HEK293T (cell line): ENCODE data around the gene DOCK1.

Experiments used
- CTCF ChIA-PET: fragments of 350-600 bp; formaldehyde crosslinking; extraction: SDS; loops from one replicate; lab custom pipeline; 2021; ENCODE audit warnings: antibody characterized with exemption, inconsistent platforms; lab: Yijun Ruan, JAX
- POLR2A ChIA-PET: fragments of 350-600 bp; formaldehyde crosslinking; extraction: SDS; loops from one replicate; lab custom pipeline; 2020; ENCODE audit warnings: antibody characterized with exemption, inconsistent platforms; lab: Yijun Ruan, JAX
- DNase-seq: peaks from one replicate; pipeline ENCODE4 v3.0.0; 2012; ENCODE audit warnings: mixed read lengths; ENCODE audit errors: extremely low spot score
- ARNT ChIP-seq: fragments of 450-650 bp; IDR thresholded peaks from 2 replicates; pipeline ENCODE4 v1.6.1; 2017; ENCODE audit warnings: mild to moderate bottlenecking
- BHLHE40 ChIP-seq: fragments of 450-650 bp; IDR thresholded peaks from 2 replicates; pipeline ENCODE4 v1.6.1; 2016; ENCODE audit warnings: mild to moderate bottlenecking, moderate library complexity, borderline replicate concordance
- CTBP1 ChIP-seq: fragments of 450-650 bp; IDR thresholded peaks from 2 replicates; pipeline ENCODE4 v1.6.1; 2016; ENCODE audit warnings: borderline replicate concordance
- ELF4 ChIP-seq: fragments of 450-650 bp; IDR thresholded peaks from 2 replicates; pipeline ENCODE4 v1.6.1; 2017; ENCODE audit warnings: antibody characterized with exemption
- FOXA1 ChIP-seq: fragments of 450-650 bp; IDR thresholded peaks from 2 replicates; pipeline ENCODE4 v1.6.1; 2016; ENCODE audit warnings: mild to moderate bottlenecking
- FOXK2 ChIP-seq: fragments of 450-650 bp; IDR thresholded peaks from 2 replicates; pipeline ENCODE4 v1.6.1; 2016; ENCODE audit warnings: mild to moderate bottlenecking
- FOXM1 ChIP-seq: fragments of 450-650 bp; IDR thresholded peaks from 2 replicates; pipeline ENCODE4 v1.6.1; 2017; ENCODE audit warnings: mild to moderate bottlenecking, borderline replicate concordance
- HDGF ChIP-seq: fragments of 450-650 bp; IDR thresholded peaks from 2 replicates; pipeline ENCODE4 v1.6.1; 2017; ENCODE audit warnings: antibody characterized with exemption, borderline replicate concordance
- L3MBTL2 ChIP-seq: fragments of 450-650 bp; conservative IDR thresholded peaks from 2 replicates; pipeline ENCODE4 v1.6.1; 2016; ENCODE audit warnings: mild to moderate bottlenecking
- LEF1 ChIP-seq: fragments of 450-650 bp; IDR thresholded peaks from 2 replicates; pipeline ENCODE4 v1.6.1; 2017; ENCODE audit warnings: mild to moderate bottlenecking, borderline replicate concordance
- NFRKB ChIP-seq: fragments of 450-650 bp; IDR thresholded peaks from 2 replicates; pipeline ENCODE4 v1.6.1; 2016; ENCODE audit warnings: mild to moderate bottlenecking, moderate library complexity
- PKNOX1 ChIP-seq: fragments of 450-650 bp; IDR thresholded peaks from 2 replicates; pipeline ENCODE4 v1.6.1; 2016
- SP1 ChIP-seq: fragments of 450-650 bp; IDR thresholded peaks from 2 replicates; pipeline ENCODE4 v1.6.1; 2017
- SUZ12 ChIP-seq: fragments of 450-650 bp; IDR thresholded peaks from 2 replicates; pipeline ENCODE4 v1.6.1; 2016; ENCODE audit warnings: mild to moderate bottlenecking
- TARDBP ChIP-seq: fragments of 450-650 bp; IDR thresholded peaks from 2 replicates; pipeline ENCODE4 v1.6.1; 2016
- ZNF384 ChIP-seq: fragments of 450-650 bp; IDR thresholded peaks from 2 replicates; pipeline ENCODE4 v1.6.1; 2016

DOCK1 gene

GRCh38 chr10:127044186-127044585 is 139.0 kb downstream of the DOCK1 start:
- TF ChIP-seq CTBP1 (no peak), LEF1 (no peak), NFRKB (no peak), SUZ12 (no peak), SP1 (no peak), HDGF (no peak)
- no peak for DNase-seq
- CTCF ChIA-PET, result no interaction called here
- POLR2A ChIA-PET, result no interaction called here

GRCh38 chr10:127046975-127047877 is 142.0 kb downstream of the DOCK1 start:
- DNase-seq, result no peak
- ChIA-PET POLR2A (no interaction called here), CTCF (no interaction called here)
- TF ChIP-seq BHLHE40, result no peak
- no peak for TF ChIP-seq TARDBP
- TF ChIP-seq NFRKB, result no peak
- no peak for TF ChIP-seq ELF4
- no peak for TF ChIP-seq PKNOX1
- TF ChIP-seq FOXA1, result no peak

DNA sequence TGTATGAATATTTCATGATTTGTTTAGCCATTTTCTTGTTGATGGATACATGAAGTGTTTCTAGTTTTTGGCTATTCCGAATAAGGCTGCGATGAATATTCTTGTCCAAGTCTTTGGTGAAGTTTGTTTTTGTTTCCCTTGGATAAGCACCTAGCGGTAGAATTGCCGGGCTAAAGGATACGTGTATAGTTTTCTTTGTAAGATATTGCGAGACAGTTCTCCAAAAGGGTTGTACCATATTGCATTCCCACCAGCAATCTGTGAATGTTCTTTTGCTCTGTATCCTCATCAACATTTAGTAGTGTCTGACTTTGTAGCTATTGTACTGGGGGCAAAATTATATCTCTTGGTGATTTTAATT is 142.6 kb downstream of the DOCK1 start:
- DNase-seq, result no peak
- ChIA-PET POLR2A (no interaction called here), CTCF (no interaction called here)
- TF ChIP-seq FOXM1 (no peak), TARDBP (no peak), FOXK2 (no peak), ELF4 (no peak), CTBP1 (no peak), LEF1 (no peak), L3MBTL2 (no peak), NFRKB (no peak), PKNOX1 (no peak), ZNF384 (no peak), SP1 (no peak), ARNT (no peak), BHLHE40 (no peak), FOXA1 (no peak)

- no peak for DNase-seq
- CTCF ChIA-PET, result no interaction called here
- TF ChIP-seq FOXM1 (no peak), BHLHE40 (no peak), CTBP1 (no peak), SP1 (no peak), SUZ12 (no peak), ZNF384 (no peak), FOXK2 (no peak), HDGF (no peak), FOXA1 (no peak), LEF1 (no peak), NFRKB (no peak), PKNOX1 (no peak), ARNT (no peak), TARDBP (no peak), L3MBTL2 (no peak), ELF4 (no peak)
- POLR2A ChIA-PET, result no interaction called here
These were observed 143.4 kb downstream of the DOCK1 start for GRCh38 chr10:127048630-127049029.

GRCh38 chr10:127052001-127052400 is 146.8 kb downstream of the DOCK1 start:
- no peak for DNase-seq
- POLR2A ChIA-PET, result no interaction called here
- CTCF ChIA-PET, result no interaction called here
- no peak for TF ChIP-seq ARNT
- TF ChIP-seq CTBP1, result no peak
- no peak for TF ChIP-seq FOXK2
- no peak for TF ChIP-seq FOXM1
- no peak for TF ChIP-seq L3MBTL2
- no peak for TF ChIP-seq SP1
- TF ChIP-seq HDGF, result no peak
- TF ChIP-seq ELF4, result no peak
- TF ChIP-seq ZNF384, result no peak
- TF ChIP-seq NFRKB, result no peak
- no peak for TF ChIP-seq SUZ12
- no peak for TF ChIP-seq PKNOX1
- TF ChIP-seq FOXA1, result no peak
- TF ChIP-seq TARDBP, result no peak

GRCh38 chr10:127055263-127055662 is 150.0 kb downstream of the DOCK1 start:
- TF ChIP-seq ARNT (no peak), PKNOX1 (no peak)
- CTCF ChIA-PET, result interaction anchor here (0.6 kb wide), 1 partner anchor 660 kb away, joined by 3 read pairs; no protein-coding TSS in a partner anchor
- DNase-seq, result no peak
- POLR2A ChIA-PET, result no interaction called here
